Hematopoietic multipotent progenitor cell (in vitro differentiated cells): ENCODE measurements around the gene PGA4. TPM values are rescaled to one million over a fixed set of nuclear protein-coding genes. Genes with fewer than 3 reads are reported as not detected.
"Not testable (repeated sequence)": the region's sequence is repeated elsewhere in the genome, so short reads cannot be mapped to it uniquely, and the experiment has no call there.

Experiments used
- DNase-seq, 3 donors: peaks; one replicate each; pipeline ENCODE4 v3.0.0-alpha.2; 2011 to 2015; ENCODE audit warnings: low read depth in 2 of 3, low spot score in 2 of 3
- total RNA-seq: library from RNA; depleted of rRNA; stranded (reverse); fragments of >200 nt; gene quantifications from one replicate; pipeline ENCODE4 v1.2.3, GENCODE V29; 2012

PGA4 gene
- total RNA-seq, 1 donor: under 0.01 TPM

- DNase-seq: not testable (repeated sequence)
Measured at GRCh38 chr11:61203873-61204272, 18.3 kb upstream of the PGA4 start.

DNA sequence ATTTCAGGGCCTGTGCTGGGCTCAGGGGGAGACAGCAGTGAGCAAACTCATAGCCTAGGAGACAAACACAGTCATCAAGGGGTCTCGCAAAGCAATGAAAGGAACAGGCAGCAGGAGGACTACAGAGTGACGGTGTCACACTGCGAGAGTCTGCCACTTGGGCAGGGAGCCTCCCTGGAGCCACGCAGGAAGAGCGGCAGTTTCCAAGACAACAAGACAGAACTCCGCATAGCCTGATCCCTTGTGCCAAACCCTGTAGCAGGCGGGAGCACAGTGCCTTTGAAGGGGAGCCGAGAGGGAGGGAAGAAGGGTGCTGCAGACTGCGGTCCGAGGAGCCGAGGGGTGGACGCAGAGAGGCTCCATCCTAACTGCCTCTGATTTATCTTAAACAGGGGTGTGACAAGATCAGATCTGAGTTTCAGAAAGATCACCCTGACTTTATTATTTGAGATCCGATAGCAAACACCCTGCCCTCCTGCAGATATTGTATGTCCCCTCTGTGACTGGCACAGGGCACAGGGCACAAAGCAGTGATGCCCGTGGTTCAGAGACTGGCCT, 17.6 kb upstream of the PGA4 start:
- not testable (repeated sequence) for DNase-seq

GRCh38 chr11:61207636-61208310, 14.4 kb upstream of the PGA4 start:
- DNase-seq: not testable (repeated sequence)

DNA sequence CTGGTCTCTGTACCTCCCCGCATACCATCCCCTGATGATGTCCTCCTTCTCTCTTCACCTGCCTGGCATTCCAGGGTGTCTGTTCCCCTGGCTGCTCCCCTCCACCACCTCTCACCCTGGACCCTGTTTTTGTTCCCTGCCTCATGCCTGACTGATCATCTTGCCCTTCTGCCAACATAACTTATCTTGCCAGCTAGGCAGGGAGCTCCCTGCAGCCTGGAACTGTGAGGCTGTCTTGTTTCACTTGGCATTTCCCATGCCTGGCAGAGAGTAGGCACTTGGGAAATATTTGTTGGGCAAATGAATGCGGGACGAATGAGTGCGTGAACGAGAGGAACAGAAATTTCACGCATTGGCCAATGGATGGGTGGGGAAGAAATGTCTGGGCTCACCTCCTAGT, 11.5 kb upstream of the PGA4 start:
- DNase-seq: not testable (repeated sequence)

GRCh38 chr11:61211327-61211952, 10.7 kb upstream of the PGA4 start:
- not testable (repeated sequence) for DNase-seq

DNA sequence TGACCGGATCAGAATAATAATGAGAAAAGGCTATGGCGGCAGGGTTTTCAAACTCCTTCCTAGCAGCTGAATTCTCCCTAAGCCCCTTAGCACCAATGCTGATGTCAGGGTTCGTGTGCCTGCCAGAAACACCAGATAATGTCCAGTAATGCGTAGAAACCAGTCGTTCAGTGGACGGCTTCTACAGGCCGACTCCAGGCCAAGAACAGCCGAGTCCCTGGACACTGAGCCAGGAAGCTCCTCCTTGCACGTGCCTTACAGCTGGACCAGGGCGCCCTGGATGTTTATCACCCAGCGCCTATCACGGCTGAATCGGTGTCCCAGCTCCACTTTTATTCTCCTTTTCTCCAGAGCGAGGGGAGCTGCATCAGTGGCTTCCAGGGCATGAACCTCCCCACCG, 9.9 kb upstream of the PGA4 start:
- not testable (repeated sequence) for DNase-seq

- not testable (repeated sequence) for DNase-seq
Measured at GRCh38 chr11:61213711-61214324, 8.3 kb upstream of the PGA4 start.

DNA sequence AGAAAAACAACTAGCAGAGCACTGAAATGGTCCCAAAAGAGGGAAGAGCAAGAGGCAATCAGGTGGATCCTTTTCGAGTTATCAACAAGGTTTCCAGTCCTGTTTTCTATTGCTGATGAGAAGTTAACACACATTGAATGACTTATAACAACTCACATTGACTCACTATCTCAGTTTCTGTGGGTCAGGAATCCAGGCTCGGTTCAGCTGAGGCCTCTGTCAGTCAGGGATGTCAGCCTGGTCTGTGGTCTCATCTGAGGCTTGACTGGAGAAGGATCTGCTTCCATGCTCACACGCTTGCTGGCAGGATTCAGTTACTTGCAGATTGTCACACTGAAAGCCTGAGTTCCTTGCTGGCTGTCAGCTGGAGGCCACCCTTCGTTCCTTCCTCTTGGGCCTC, 3.8 kb upstream of the PGA4 start:
- DNase-seq: not testable (repeated sequence)

DNA sequence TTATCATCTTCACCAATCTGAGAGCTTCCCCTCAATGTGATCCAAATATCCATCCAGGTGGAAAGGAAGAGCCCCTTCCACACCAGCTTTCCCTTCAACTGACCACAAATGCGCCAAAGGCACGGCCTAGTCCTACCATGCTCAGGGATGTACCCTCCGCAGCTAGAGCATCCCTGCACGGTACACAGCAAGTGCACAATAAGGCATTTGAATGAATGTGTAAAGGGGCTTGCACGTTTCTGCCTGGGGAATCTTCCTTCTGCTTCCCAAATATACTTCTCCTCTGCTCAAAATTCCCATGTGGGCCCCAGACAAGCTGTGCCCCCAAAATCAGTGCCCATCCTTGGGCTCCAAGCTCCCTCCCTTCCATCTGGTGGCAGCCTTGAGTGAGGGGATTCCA, 3.1 kb upstream of the PGA4 start:
- DNase-seq: not testable (repeated sequence)

DNA sequence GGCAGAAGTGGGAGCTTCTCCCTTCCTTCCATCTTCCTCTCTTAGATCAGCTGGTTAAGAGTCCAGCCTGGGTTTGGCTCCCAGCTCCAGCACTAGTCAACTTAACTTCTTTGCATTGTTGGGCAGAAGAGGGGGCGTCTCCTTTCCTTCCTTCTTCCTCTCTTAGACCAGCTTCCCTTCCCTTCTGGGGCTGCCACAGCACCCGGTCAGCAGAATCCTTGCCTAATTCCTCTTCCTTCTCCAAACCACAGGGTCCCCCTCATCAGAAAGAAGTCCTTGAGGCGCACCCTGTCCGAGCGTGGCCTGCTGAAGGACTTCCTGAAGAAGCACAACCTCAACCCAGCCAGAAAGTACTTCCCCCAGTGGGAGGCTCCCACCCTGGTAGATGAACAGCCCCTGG, 545 bp downstream of the PGA4 start:
- DNase-seq: not testable (repeated sequence)

- DNase-seq: not testable (repeated sequence)
Measured at GRCh38 chr11:61226457-61227137, 4.5 kb downstream of the PGA4 start.

- DNase-seq: not testable (repeated sequence)
Measured at GRCh38 chr11:61229458-61229857, 7.3 kb downstream of the PGA4 start.

GRCh38 chr11:61231033-61231432, 8.9 kb downstream of the PGA4 start:
- DNase-seq: not testable (repeated sequence)

- DNase-seq: not testable (repeated sequence)
Measured at GRCh38 chr11:61231585-61231984, 9.4 kb downstream of the PGA4 start.

DNA sequence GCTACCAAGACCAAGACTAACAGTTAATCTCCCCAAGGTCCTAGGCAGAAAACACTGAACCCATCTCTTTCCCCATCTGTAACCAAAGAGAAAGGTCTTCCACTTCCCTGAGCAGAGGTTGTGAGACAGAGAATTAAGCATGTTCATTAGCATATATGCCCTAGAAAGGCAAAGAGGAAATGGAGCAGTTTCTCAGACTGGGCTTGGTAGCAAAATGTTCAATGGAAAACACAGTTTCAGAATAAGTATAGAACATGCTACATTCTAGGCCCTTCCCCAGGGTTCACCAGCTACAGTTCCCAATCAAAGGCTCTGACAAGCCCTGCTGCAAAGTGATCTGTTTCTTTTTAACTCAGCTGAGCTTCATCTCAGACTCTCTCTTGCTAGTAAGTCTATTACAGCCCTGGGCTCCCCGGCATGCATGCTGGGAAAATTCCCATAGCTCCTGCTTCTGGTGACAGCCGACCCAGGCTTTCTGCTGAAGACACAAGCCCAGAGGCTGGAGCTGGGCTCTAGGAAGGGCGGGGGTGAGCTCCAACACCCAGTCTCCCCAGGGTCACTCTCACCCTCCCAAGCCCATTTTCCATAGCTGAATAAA, 10.5 kb downstream of the PGA4 start:
- not testable (repeated sequence) for DNase-seq

DNA sequence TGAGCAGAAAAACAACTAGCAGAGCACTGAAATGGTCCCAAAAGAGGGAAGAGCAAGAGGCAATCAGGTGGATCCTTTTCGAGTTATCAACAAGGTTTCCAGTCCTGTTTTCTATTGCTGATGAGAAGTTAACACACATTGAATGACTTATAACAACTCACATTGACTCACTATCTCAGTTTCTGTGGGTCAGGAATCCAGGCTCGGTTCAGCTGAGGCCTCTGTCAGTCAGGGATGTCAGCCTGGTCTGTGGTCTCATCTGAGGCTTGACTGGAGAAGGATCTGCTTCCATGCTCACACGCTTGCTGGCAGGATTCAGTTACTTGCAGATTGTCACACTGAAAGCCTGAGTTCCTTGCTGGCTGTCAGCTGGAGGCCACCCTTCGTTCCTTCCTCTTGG, 15.0 kb downstream of the PGA4 start:
- DNase-seq: not testable (repeated sequence)

GRCh38 chr11:61240288-61240687, 18.1 kb downstream of the PGA4 start:
- not testable (repeated sequence) for DNase-seq

- not testable (repeated sequence) for DNase-seq
Measured at GRCh38 chr11:61240875-61241274, 18.7 kb downstream of the PGA4 start, which contains the start of gene PGA5. Gene PGA5 (plus strand): TSS chr11:61241175. CDS start chr11:61241227, 52 bp downstream.

GRCh38 chr11:61241526-61241925, 19.4 kb downstream of the PGA4 start:
- DNase-seq: not testable (repeated sequence)

GRCh38 chr11:61245284-61245964, 23.3 kb downstream of the PGA4 start:
- not testable (repeated sequence) for DNase-seq
